ENCODE results near the gene ZCWPW1. TPM values are rescaled to one million over a fixed set of nuclear protein-coding genes. Genes with fewer than 3 reads are reported as not detected.

The ZCWPW1 gene
- total and polyA plus RNA-seq, 2 of the 8 experiments (the other 6 are each of a cell fraction or from before 2014, with no cell fraction given): 0.51 to 1.4 TPM

- peak; percentile 54 for TF ChIP-seq KDM4A (IDR thresholded peaks at IDR 0.05; ENCODE audit: low read depth, low read length, severe bottlenecking)
- peak; percentile 57; the same call in 1 of the 2 replicates for TF ChIP-seq MAX (IDR thresholded peaks at IDR 0.05)
- no peak for TF ChIP-seq SP4 (IDR thresholded peaks at IDR 0.05; ENCODE audit: low read length)
- no peak for TF ChIP-seq CHD7 (IDR thresholded peaks at IDR 0.05; ENCODE audit: insufficient replicate concordance, low read length)
- TF ChIP-seq CTBP2 (IDR thresholded peaks at IDR 0.05; ENCODE audit: borderline replicate concordance, insufficient read depth, insufficient read length, low read length): no peak
- 0 out of 2 replicates have a peak, but pooled peaks have one; percentile 25 for TF ChIP-seq E2F6 (IDR thresholded peaks at IDR 0.05)
- TF ChIP-seq GABPA (IDR thresholded peaks at IDR 0.05; ENCODE audit: borderline replicate concordance, insufficient read depth, low read length): no peak
- no peak for TF ChIP-seq TCF12 (IDR thresholded peaks at IDR 0.05; ENCODE audit: low read depth, low read length)
Measured at GRCh38 chr7:100435401-100436304, 7.2 kb upstream of the ZCWPW1 start (continued).
